Cardiac muscle cell (in vitro differentiated cells and primary cell): ENCODE results near the gene BCL11A. TPM values are rescaled to one million over a fixed set of nuclear protein-coding genes. Genes with fewer than 3 reads are reported as not detected.

Experiments used
- DNase-seq, 2 donors: peaks; one replicate each; pipeline versions ENCODE4 v3.0.0 to v3.0.0-alpha.2; 2010 to 2017; ENCODE audit warnings: low read depth in 1 of 2, low spot score in 1 of 2
- H3K27ac ChIP-seq: fragments of 200-600 bp; sonication (generic); 2 replicates; pipeline ENCODE4 v1.5.1; 2016
- H3K27me3 ChIP-seq: fragments of 200-600 bp; sonication (generic); 2 replicates; pipeline ENCODE4 v1.6.0; 2016; ENCODE audit warnings: control low read depth
- H3K36me3 ChIP-seq: fragments of 200-600 bp; sonication (generic); 2 replicates; pipeline ENCODE4 v1.5.1; 2016; ENCODE audit warnings: control low read depth
- H3K4me1 ChIP-seq: fragments of 200-600 bp; sonication (generic); 2 replicates; pipeline ENCODE4 v1.8.1; 2017; ENCODE audit warnings: low read depth, mild to moderate bottlenecking, mixed run types
- H3K4me3 ChIP-seq: fragments of 200-600 bp; sonication (generic); 2 replicates; pipeline ENCODE4 v1.5.1; 2016; ENCODE audit warnings: mild to moderate bottlenecking
- H3K9me3 ChIP-seq: fragments of 200-600 bp; sonication (generic); 2 replicates; pipeline ENCODE4 v1.5.1; 2017; ENCODE audit warnings: low read depth, mild to moderate bottlenecking, control low read depth
- polyA plus RNA-seq: library from polyadenylated mRNA; unstranded; fragments of >200 nt; fragmentation: Nextera tagmentation; extraction: Ambion mirVana; gene quantifications from 2 replicates; pipeline ENCODE4 v1.2.1, GENCODE V29; 2016
- total RNA-seq: library from RNA; depleted of rRNA; stranded (reverse); fragments of >200 nt; gene quantifications from 2 replicates; pipeline ENCODE4 v1.2.3, GENCODE V29; 2016
- TF ChIP-seq, protein P1 (sequence below): IDR thresholded peaks from 2 replicates; pipeline ENCODE4 v1.5.1; 2012; ENCODE audit warnings: low read depth, mild to moderate bottlenecking, low read length

BCL11A gene
- total and polyA plus RNA-seq, 2 experiments from 2014 or later: 15.7 to 19.8 TPM

DNA sequence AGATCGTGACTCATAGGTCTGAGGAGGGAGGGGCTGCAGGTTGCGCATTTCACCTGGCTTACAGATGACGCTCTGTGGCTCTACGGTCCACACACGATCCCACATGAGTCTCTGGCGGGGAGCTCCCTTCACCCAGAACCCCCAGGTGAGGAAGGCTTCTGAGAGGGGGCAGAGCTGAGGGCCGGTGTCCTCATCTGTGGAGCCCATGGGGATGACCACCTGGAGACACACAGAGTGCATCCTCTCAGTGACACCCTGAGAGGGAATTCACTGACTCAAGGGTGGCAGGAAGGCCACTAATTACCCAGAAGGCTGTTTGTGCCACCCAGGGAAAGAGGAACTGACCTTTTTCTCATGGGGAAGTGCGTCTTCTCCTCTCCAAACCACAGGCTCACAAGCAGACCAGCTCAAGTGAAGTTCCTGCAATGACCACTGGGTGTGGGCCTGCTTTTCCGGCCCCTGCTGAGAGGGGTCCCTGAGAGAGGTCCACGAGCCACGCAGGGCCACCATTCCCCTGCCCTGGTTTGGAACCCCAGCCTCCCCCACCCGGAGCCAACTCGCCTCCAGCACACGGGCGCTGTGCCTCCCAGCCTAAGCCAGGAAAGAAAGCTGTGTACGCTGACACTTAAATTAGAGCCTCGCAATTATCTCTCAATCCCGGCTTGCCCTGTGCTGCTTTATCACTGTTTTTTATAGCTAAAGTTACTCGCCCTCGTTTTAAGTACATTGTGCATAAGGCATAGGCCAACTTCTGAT lies 114.1 kb downstream of the BCL11A start:
- no peaks in the 10 kb centered on the region for H3K36me3 ChIP-seq
- peaks cover 30% of the 10 kb centered on the region for H3K4me1 ChIP-seq
- H3K4me3 ChIP-seq: no peak overlapping the region
- peak; percentile 37 to 53 for DNase-seq
- H3K27ac ChIP-seq: no peak overlapping the region
- TF ChIP-seq, protein P1, sequence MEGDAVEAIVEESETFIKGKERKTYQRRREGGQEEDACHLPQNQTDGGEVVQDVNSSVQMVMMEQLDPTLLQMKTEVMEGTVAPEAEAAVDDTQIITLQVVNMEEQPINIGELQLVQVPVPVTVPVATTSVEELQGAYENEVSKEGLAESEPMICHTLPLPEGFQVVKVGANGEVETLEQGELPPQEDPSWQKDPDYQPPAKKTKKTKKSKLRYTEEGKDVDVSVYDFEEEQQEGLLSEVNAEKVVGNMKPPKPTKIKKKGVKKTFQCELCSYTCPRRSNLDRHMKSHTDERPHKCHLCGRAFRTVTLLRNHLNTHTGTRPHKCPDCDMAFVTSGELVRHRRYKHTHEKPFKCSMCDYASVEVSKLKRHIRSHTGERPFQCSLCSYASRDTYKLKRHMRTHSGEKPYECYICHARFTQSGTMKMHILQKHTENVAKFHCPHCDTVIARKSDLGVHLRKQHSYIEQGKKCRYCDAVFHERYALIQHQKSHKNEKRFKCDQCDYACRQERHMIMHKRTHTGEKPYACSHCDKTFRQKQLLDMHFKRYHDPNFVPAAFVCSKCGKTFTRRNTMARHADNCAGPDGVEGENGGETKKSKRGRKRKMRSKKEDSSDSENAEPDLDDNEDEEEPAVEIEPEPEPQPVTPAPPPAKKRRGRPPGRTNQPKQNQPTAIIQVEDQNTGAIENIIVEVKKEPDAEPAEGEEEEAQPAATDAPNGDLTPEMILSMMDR: peak; percentile 57
- no peaks in the 10 kb centered on the region for H3K27me3 ChIP-seq
- no peaks in the 10 kb centered on the region for H3K9me3 ChIP-seq

DNA sequence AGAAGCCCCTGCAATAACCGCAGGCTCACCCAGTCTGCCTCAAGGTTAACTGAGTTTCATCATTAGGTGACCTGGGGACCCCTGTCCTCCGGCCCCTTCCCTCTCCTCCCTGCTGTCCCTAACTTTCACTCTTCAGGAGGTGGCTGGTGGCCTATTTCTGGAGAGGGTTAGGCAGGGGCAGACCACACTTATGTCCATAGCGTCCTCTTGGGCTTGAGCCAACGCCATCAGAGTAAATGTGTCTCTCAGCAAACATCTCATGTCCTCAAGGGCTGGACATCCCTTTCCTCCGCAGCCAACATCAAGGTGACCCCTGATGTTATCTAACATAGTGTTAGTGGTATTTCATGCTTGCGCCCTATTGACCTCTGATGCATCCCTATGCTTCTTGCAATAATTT lies 114.8 kb downstream of the BCL11A start:
- no peaks in the 10 kb centered on the region for H3K27me3 ChIP-seq
- TF ChIP-seq, protein P1: no peak
- H3K4me3 ChIP-seq: no peak overlapping the region

GRCh38 chr2:60438131-60438530 lies 115.3 kb downstream of the BCL11A start:
- H3K36me3 ChIP-seq: no peaks in the 10 kb centered on the region
- TF ChIP-seq, protein P1: no peak

More for the DNA sequence above, 114.8 kb downstream of the BCL11A start:
- Histone ChIP-seq H3K36me3 (no peaks in the 10 kb centered on the region), H3K27ac (no peak overlapping the region), H3K4me1 (peaks cover 30% of the 10 kb centered on the region), H3K9me3 (no peaks in the 10 kb centered on the region)
- no peak for DNase-seq

GRCh38 chr2:60437080-60437696 lies 116.3 kb downstream of the BCL11A start:
- TF ChIP-seq, protein P1: no peak
- Histone ChIP-seq H3K27me3 (no peaks in the 10 kb centered on the region), H3K27ac (no peak overlapping the region), H3K36me3 (no peaks in the 10 kb centered on the region), H3K4me1 (peaks cover 23% of the 10 kb centered on the region), H3K9me3 (no peaks in the 10 kb centered on the region), H3K4me3 (no peak overlapping the region)
- no peak for DNase-seq

More at GRCh38 chr2:60438131-60438530, 115.3 kb downstream of the BCL11A start:
- Histone ChIP-seq H3K27ac (no peak overlapping the region), H3K4me3 (no peak overlapping the region), H3K27me3 (no peaks in the 10 kb centered on the region), H3K9me3 (no peaks in the 10 kb centered on the region), H3K4me1 (peaks cover 28% of the 10 kb centered on the region)
- no peak for DNase-seq

GRCh38 chr2:60433018-60433596 lies 120.3 kb downstream of the BCL11A start:
- Histone ChIP-seq H3K27ac (no peak overlapping the region), H3K9me3 (no peaks in the 10 kb centered on the region), H3K4me1 (peaks cover 19% of the 10 kb centered on the region), H3K27me3 (no peaks in the 10 kb centered on the region), H3K4me3 (no peak overlapping the region), H3K36me3 (no peaks in the 10 kb centered on the region)
- no peak for DNase-seq
- TF ChIP-seq, protein P1: no peak
